Cardiac muscle cell (in vitro differentiated cells and primary cell): ENCODE results near the gene PHACTR3. TPM values are rescaled to one million over a fixed set of nuclear protein-coding genes. Genes with fewer than 3 reads are reported as not detected.

Experiments used
- DNase-seq, 2 donors: peaks; one replicate each; pipeline versions ENCODE4 v3.0.0 to v3.0.0-alpha.2; 2010 to 2017; ENCODE audit warnings: low read depth in 1 of 2, low spot score in 1 of 2
- H3K27ac ChIP-seq: fragments of 200-600 bp; sonication (generic); 2 replicates; pipeline ENCODE4 v1.5.1; 2016
- H3K27me3 ChIP-seq: fragments of 200-600 bp; sonication (generic); 2 replicates; pipeline ENCODE4 v1.6.0; 2016; ENCODE audit warnings: control low read depth
- H3K36me3 ChIP-seq: fragments of 200-600 bp; sonication (generic); 2 replicates; pipeline ENCODE4 v1.5.1; 2016; ENCODE audit warnings: control low read depth
- H3K4me1 ChIP-seq: fragments of 200-600 bp; sonication (generic); 2 replicates; pipeline ENCODE4 v1.8.1; 2017; ENCODE audit warnings: low read depth, mild to moderate bottlenecking, mixed run types
- H3K4me3 ChIP-seq: fragments of 200-600 bp; sonication (generic); 2 replicates; pipeline ENCODE4 v1.5.1; 2016; ENCODE audit warnings: mild to moderate bottlenecking
- H3K9me3 ChIP-seq: fragments of 200-600 bp; sonication (generic); 2 replicates; pipeline ENCODE4 v1.5.1; 2017; ENCODE audit warnings: low read depth, mild to moderate bottlenecking, control low read depth
- CTCF ChIP-seq: IDR thresholded peaks from 2 replicates; pipeline ENCODE4 v1.5.1; 2012; ENCODE audit warnings: low read depth, mild to moderate bottlenecking, low read length
- polyA plus RNA-seq: library from polyadenylated mRNA; unstranded; fragments of >200 nt; fragmentation: Nextera tagmentation; extraction: Ambion mirVana; gene quantifications from 2 replicates; pipeline ENCODE4 v1.2.1, GENCODE V29; 2016
- total RNA-seq: library from RNA; depleted of rRNA; stranded (reverse); fragments of >200 nt; gene quantifications from 2 replicates; pipeline ENCODE4 v1.2.3, GENCODE V29; 2016

Gene PHACTR3
- total and polyA plus RNA-seq, 2 experiments from 2014 or later: 0.55 to 17.0 TPM

DNA sequence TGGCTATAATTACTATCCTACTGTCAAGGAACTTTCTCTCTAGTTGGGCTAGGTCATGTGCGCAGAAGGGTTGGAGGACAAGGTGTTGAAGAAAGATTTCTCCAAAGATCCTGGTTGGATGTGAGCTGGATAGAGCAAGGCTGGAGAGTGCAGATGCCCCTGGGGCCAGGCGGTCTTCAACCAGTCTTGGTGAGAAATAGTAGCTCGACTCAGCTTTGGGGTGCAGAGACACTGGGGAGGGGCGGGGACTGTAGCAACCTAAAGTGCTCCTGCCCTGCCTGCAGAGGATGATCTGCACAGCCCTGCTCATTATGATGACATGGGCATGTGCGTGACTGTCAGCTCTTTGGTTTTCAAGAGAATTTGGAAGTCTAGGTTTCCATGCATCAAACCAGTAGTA is 35.9 kb downstream of the PHACTR3 start:
- H3K27me3 ChIP-seq: no peaks in the 10 kb centered on the region
- TF ChIP-seq CTCF: no peak
- H3K36me3 ChIP-seq: no peaks in the 10 kb centered on the region
- H3K4me1 ChIP-seq: no peaks in the 10 kb centered on the region
- DNase-seq: no peak
- no peak overlapping the region for H3K27ac ChIP-seq
- no peaks in the 10 kb centered on the region for H3K9me3 ChIP-seq
- no peak overlapping the region for H3K4me3 ChIP-seq

DNA sequence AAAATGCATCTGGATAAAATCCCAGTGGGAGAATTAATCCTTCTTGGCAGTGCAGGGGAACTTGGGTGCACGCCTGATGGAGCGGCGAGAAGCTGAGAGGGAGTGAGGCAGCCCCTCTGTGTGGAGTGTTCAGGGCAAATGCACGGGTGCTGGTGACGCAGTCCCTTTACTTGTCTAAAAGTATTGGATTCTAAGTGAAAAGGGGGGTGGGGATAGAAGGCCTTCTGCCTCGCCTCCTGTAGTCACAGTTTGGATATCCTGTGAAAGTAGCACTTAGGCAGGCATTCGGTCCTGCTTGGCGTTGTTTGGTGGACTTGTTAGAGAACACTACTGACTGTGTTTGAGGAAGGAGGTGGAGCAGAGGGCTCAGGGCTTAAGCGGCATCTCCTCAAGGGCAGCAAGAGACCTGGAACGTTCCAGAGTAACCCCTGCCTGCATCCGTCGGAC is 39.3 kb downstream of the PHACTR3 start:
- Histone ChIP-seq H3K27ac (no peak overlapping the region), H3K36me3 (no peaks in the 10 kb centered on the region), H3K27me3 (no peaks in the 10 kb centered on the region), H3K4me3 (no peak overlapping the region), H3K9me3 (no peaks in the 10 kb centered on the region), H3K4me1 (no peaks in the 10 kb centered on the region)
- no peak for DNase-seq
- TF ChIP-seq CTCF: no peak

DNA sequence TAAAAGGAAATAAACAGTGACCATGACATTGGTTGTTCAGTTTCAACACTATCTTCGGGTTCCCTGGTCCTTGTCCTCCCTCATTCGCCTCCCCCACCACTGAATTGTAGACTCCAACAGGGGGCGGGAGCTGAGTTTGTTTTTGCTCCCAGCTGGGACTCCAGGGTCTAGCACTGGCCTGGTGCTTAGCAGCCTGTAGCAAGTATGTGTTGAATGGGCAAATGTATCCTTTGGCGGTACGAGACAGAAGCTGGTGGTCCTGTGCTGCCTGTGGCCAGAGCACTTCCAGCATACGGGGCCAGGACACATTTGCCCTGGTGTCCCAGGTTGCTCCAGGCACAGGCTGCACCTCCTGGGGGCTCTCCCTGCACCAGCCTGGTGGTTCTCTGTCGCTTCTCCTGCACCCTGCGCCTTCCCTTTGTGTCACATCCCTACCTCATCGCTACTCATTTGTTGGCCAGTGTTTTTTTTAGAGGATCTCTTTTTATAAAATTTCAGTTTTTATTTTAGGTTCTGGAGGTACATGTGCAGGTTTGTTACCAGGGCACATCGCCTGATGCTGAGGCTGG is 40.1 kb downstream of the PHACTR3 start:
- no peak overlapping the region for H3K27ac ChIP-seq
- TF ChIP-seq CTCF: no peak
- no peaks in the 10 kb centered on the region for H3K4me1 ChIP-seq
- no peak overlapping the region for H3K4me3 ChIP-seq
- DNase-seq: no peak
- H3K36me3 ChIP-seq: no peaks in the 10 kb centered on the region
- no peaks in the 10 kb centered on the region for H3K27me3 ChIP-seq
- no peaks in the 10 kb centered on the region for H3K9me3 ChIP-seq

GRCh38 chr20:59645271-59645670 is 40.9 kb downstream of the PHACTR3 start:
- Histone ChIP-seq H3K27me3 (no peaks in the 10 kb centered on the region), H3K36me3 (no peaks in the 10 kb centered on the region), H3K4me3 (no peak overlapping the region), H3K4me1 (no peaks in the 10 kb centered on the region), H3K9me3 (no peaks in the 10 kb centered on the region), H3K27ac (no peak overlapping the region)
- DNase-seq: no peak
- no peak for TF ChIP-seq CTCF

- H3K36me3 ChIP-seq: no peaks in the 10 kb centered on the region
- no peaks in the 10 kb centered on the region for H3K9me3 ChIP-seq
- no peak for DNase-seq
- no peak for TF ChIP-seq CTCF
- no peak overlapping the region for H3K4me3 ChIP-seq
- no peak overlapping the region for H3K27ac ChIP-seq
- no peaks in the 10 kb centered on the region for H3K4me1 ChIP-seq
- H3K27me3 ChIP-seq: no peaks in the 10 kb centered on the region
Observed at GRCh38 chr20:59645761-59646171, 41.4 kb downstream of the PHACTR3 start.
